GM23338 (cell line): Measurements from ENCODE around the gene MTERF4. TPM values are rescaled to one million over a fixed set of nuclear protein-coding genes. Genes with fewer than 3 reads are reported as not detected.
"Not testable (repeated sequence)": the region's sequence is repeated elsewhere in the genome, so short reads cannot be mapped to it uniquely, and the experiment has no call there.

Experiments used
- ATAC-seq: fragments of 200-7000 bp; cut with Tn5 transposase; 3 replicates; pipeline ENCODE4 v1.9.1; 2020
- DNase-seq: peaks from one replicate; pipeline ENCODE4 v3.0.0-alpha.2; 2015; ENCODE audit warnings: low spot score
- H2AFZ ChIP-seq: fragments of 200-600 bp; sonication (generic); 2 replicates; pipeline ENCODE4 v1.8.0; 2016; ENCODE audit warnings: antibody characterized with exemption, mild to moderate bottlenecking, moderate library complexity
- H3F3A ChIP-seq: fragments of 200-600 bp; sonication (generic); replicated peaks from 2 replicates; pipeline ENCODE4 v1.8.0; 2017; ENCODE audit warnings: antibody characterized with exemption, mixed run types, low read depth
- H3K27ac ChIP-seq: fragments of 200-600 bp; sonication (generic); 2 replicates; pipeline ENCODE4 v1.6.1; 2016; ENCODE audit warnings: low read depth
- H3K27me3 ChIP-seq: fragments of 200-600 bp; sonication (generic); 2 replicates; pipeline ENCODE4 v1.8.0; 2016; ENCODE audit warnings: mild to moderate bottlenecking, mixed run types, moderate library complexity; ENCODE audit not compliant: insufficient read depth
- H3K36me3 ChIP-seq: fragments of 200-600 bp; sonication (generic); 2 replicates; pipeline ENCODE4 v1.8.0; 2016; ENCODE audit warnings: mild to moderate bottlenecking; ENCODE audit not compliant: insufficient read depth
- H3K4me1 ChIP-seq: fragments of 200-600 bp; sonication (generic); 2 replicates; pipeline ENCODE4 v1.8.0; 2016; ENCODE audit warnings: mild to moderate bottlenecking, moderate library complexity; ENCODE audit not compliant: insufficient read depth
- H3K4me2 ChIP-seq: fragments of 200-600 bp; sonication (generic); 2 replicates; pipeline ENCODE4 v1.7.1; 2017; ENCODE audit warnings: mixed run types
- H3K4me3 ChIP-seq: fragments of 200-600 bp; sonication (generic); 2 replicates; pipeline ENCODE4 v1.6.1; 2016; ENCODE audit warnings: mixed run types
- H3K79me2 ChIP-seq: fragments of 200-600 bp; sonication (generic); replicated peaks from 2 replicates; pipeline ENCODE4 v1.8.0; 2017; ENCODE audit warnings: mild to moderate bottlenecking; ENCODE audit not compliant: insufficient read depth
- H3K9me2 ChIP-seq: fragments of 200-600 bp; sonication (generic); 2 replicates; pipeline ENCODE4 v1.8.0; 2017; ENCODE audit not compliant: insufficient read depth
- H4K20me1 ChIP-seq: fragments of 200-600 bp; sonication (generic); replicated peaks from 2 replicates; pipeline ENCODE4 v1.8.0; 2017; ENCODE audit warnings: mild to moderate bottlenecking; ENCODE audit not compliant: insufficient read depth
- H3K27ac Mint-ChIP-seq: 2 replicates; pipeline ENCODE4 v1.8.0; 2020; ENCODE audit warnings: inconsistent platforms, mild to moderate bottlenecking, moderate library complexity, mixed read lengths
- H3K27me3 Mint-ChIP-seq: 3 replicates; pipeline ENCODE4 v1.8.0; 2022; ENCODE audit warnings: low read depth, mild to moderate bottlenecking, moderate library complexity, mixed read lengths, inconsistent platforms; ENCODE audit not compliant: insufficient read depth, poor library complexity
- H3K36me3 Mint-ChIP-seq: 3 replicates; pipeline ENCODE4 v1.8.0; 2021; ENCODE audit warnings: low read depth, mild to moderate bottlenecking, inconsistent platforms, moderate library complexity, mixed read lengths
- H3K4me1 Mint-ChIP-seq: 3 replicates; pipeline ENCODE4 v1.8.0; 2020; ENCODE audit warnings: mild to moderate bottlenecking, inconsistent platforms, mixed read lengths
- H3K4me3 Mint-ChIP-seq: 3 replicates; pipeline ENCODE4 v1.8.0; 2021; ENCODE audit warnings: moderate library complexity, mild to moderate bottlenecking, inconsistent platforms, mixed read lengths
- H3K9me3 Mint-ChIP-seq: 3 replicates; pipeline ENCODE4 v1.8.0; 2020; ENCODE audit warnings: moderate library complexity, mild to moderate bottlenecking, inconsistent platforms, mixed read lengths
- CREB1 ChIP-seq: fragments of 250-450 bp; sonication (Bioruptor Pico); IDR thresholded peaks from 2 replicates; pipeline ENCODE4 v1.5.0; 2020; ENCODE audit warnings: low read depth, mild to moderate bottlenecking, moderate library complexity
- JUNB ChIP-seq: IDR thresholded peaks from one replicate; pipeline ENCODE4 v1.6.1; 2016; ENCODE audit warnings: antibody characterized with exemption; ENCODE audit not compliant: unreplicated experiment
- ZNF331 ChIP-seq: fragments of 250-450 bp; sonication (Bioruptor Pico); IDR thresholded peaks from 2 replicates; pipeline ENCODE4 v1.5.0; 2020; ENCODE audit warnings: low read depth, mild to moderate bottlenecking, moderate library complexity
- polyA plus RNA-seq: library from polyadenylated mRNA; unstranded; fragments of >200 nt; fragmentation: Nextera tagmentation; extraction: Ambion mirVana; gene quantifications from 2 replicates; pipeline ENCODE4 v1.2.1, GENCODE V29; 2016
- total RNA-seq: library from RNA; depleted of rRNA; stranded (reverse); fragments of >200 nt; shearing (Covaris generic); gene quantifications from 2 replicates; pipeline ENCODE4 v1.2.3, GENCODE V29; 2014
- TF ChIP-seq, protein P1 (sequence below): IDR thresholded peaks from one replicate; pipeline ENCODE4 v1.6.1; 2018; ENCODE audit warnings: antibody characterized with exemption; ENCODE audit not compliant: unreplicated experiment

MTERF4 gene
- total and polyA plus RNA-seq, 2 experiments from 2014 or later: 15.3 to 63.6 TPM

DNA sequence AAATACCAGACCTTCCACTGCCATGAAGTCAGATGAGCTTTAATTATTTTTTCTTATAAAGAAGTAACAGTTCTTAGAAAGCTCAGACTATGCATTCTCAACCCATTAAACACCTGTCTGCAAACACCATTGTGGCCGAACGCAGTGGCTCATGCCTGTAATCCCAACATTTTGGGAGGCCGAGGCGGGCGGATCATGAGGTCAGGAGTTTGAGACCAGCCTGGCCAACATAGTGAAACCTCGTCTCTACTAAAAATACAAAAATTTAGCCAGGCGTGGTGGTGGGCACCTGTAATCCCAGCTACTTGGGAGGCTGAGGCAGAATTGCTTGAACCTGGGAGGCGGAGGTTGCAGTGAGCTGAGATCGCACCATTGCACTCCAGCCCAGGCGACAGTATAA lies 2.5 kb upstream of the MTERF4 start:
- H3K4me1 ChIP-seq, H3K27ac ChIP-seq, H3K36me3 ChIP-seq, H3K4me1 Mint-ChIP-seq, H3K9me3 Mint-ChIP-seq, H3K4me3 ChIP-seq, H3K27ac Mint-ChIP-seq, H3K27me3 ChIP-seq, DNase-seq, H3K4me3 Mint-ChIP-seq, H3K9me2 ChIP-seq, H3F3A ChIP-seq, H3K27me3 Mint-ChIP-seq, H2AFZ ChIP-seq, ATAC-seq, H3K4me2 ChIP-seq, H3K36me3 Mint-ChIP-seq: not testable (repeated sequence)
- Histone ChIP-seq H3K79me2 (peaks cover 23% of the 10 kb centered on the region), H4K20me1 (peaks cover 10% of the 10 kb centered on the region; the same call in 1 of the 2 replicates)

DNA sequence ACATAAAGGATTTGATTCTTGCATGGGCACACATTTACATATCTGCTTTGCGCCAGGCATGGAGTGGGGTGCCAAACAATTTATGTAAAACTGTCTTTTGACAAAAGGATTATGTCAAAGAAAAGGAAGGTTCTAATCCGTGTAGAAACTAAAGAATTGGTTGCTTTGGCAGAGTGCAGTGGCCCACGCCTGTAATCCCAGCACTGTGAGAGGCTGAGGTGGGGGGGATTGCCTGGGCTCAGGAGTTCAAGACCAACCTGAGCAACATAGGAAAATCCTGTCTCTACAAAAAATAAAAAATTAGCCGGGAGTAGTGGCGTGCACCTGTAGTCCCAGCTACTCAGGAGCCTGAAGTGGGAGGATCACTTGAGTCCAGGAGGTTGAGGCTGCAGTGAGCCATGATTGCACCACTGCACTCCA lies 1.1 kb upstream of the MTERF4 start:
- Histone ChIP-seq H3K27ac (no peak overlapping the region), H3K4me3 (peak overlapping the region; percentile 94), H3K27me3 (no peaks in the 10 kb centered on the region), H3K79me2 (peaks cover 37% of the 10 kb centered on the region), H3F3A (peaks cover 7% of the 10 kb centered on the region; the same call in 1 of the 2 replicates), H3K9me2 (no peaks in the 10 kb centered on the region), H2AFZ (peak overlapping the region; percentile 99; the same call in 1 of the 2 replicates), H3K4me2 (peak overlapping the region; percentile 79), H3K4me1 (peaks cover 4% of the 10 kb centered on the region; the same call in 1 of the 2 replicates), H3K36me3 (peaks cover under 1% of the 10 kb centered on the region; the same call in 1 of the 2 replicates), H4K20me1 (peaks cover 16% of the 10 kb centered on the region)
- ATAC-seq (peak; percentile 7; the same call in 1 of the 3 replicates), DNase-seq (no peak)
- Mint-ChIP-seq H3K4me3 (peak overlapping the region; percentile 95), H3K27me3 (peaks cover 4% of the 10 kb centered on the region), H3K9me3 (no peaks in the 10 kb centered on the region), H3K4me1 (peaks cover 6% of the 10 kb centered on the region; the same call in 1 of the 3 replicates), H3K36me3 (peaks cover 19% of the 10 kb centered on the region), H3K27ac (0 out of 2 replicates have a peak overlapping the region, but pooled peaks have one; percentile 97)
- TF ChIP-seq ZNF331 (no peak), JUNB (no peak)

DNA sequence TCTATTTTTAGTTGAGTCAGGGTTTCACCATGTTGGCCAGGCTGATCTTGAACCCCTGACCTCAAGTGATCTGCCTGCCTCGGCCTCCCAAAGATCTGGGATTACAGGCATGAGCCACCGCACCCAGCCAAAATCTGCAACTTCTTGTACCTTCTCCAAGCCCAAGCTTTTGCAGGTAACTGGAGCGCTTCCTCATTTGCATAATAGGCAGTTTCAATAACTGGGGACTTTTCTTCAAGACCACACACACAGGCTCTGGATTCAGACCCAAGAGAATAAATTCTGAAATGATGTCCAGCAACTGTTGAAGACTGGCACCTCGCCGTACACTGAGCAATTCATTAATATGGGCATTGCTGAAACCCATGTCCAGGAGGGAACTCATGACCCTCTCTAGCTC lies 2.8 kb downstream of the MTERF4 start:
- H3K79me2 ChIP-seq: peaks cover 55% of the 10 kb centered on the region
- no peak overlapping the region for H3K27ac ChIP-seq
- no peak overlapping the region for H3K4me3 Mint-ChIP-seq

DNA sequence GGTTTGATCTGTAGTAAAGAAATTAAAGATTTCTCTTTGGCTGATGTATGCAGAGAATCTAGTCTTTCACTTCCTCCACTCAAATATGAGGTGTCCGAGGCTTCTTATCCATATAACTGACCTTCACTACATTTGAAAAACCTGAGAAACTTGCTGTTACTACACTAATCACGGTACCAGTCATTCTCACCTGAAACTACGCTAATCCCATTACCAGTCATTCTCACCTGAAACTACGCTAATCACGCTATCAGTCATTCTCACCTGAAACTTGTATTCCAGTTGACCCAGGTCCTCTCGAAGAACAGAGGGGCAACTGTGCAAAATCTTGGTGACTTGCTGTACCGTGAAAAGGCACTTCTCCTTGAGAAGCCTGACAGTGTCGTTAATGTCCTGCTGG lies 5.1 kb downstream of the MTERF4 start:
- Mint-ChIP-seq H3K27ac (no peak overlapping the region), H3K36me3 (peaks cover 44% of the 10 kb centered on the region), H3K9me3 (no peaks in the 10 kb centered on the region), H3K4me1 (peaks cover 13% of the 10 kb centered on the region), H3K4me3 (no peak overlapping the region), H3K27me3 (peaks cover 9% of the 10 kb centered on the region)
- Histone ChIP-seq H3K4me1 (peaks cover 11% of the 10 kb centered on the region; the same call in 1 of the 2 replicates), H3K27ac (no peak overlapping the region), H4K20me1 (peaks cover 35% of the 10 kb centered on the region), H3K4me2 (no peak overlapping the region), H3K36me3 (peaks cover 19% of the 10 kb centered on the region), H3K79me2 (peaks cover 58% of the 10 kb centered on the region), H3F3A (no peaks in the 10 kb centered on the region), H3K27me3 (no peaks in the 10 kb centered on the region), H2AFZ (no peak overlapping the region), H3K4me3 (no peak overlapping the region), H3K9me2 (no peaks in the 10 kb centered on the region)
- DNase-seq: no peak
- no peak for ATAC-seq
- TF ChIP-seq, protein P1, sequence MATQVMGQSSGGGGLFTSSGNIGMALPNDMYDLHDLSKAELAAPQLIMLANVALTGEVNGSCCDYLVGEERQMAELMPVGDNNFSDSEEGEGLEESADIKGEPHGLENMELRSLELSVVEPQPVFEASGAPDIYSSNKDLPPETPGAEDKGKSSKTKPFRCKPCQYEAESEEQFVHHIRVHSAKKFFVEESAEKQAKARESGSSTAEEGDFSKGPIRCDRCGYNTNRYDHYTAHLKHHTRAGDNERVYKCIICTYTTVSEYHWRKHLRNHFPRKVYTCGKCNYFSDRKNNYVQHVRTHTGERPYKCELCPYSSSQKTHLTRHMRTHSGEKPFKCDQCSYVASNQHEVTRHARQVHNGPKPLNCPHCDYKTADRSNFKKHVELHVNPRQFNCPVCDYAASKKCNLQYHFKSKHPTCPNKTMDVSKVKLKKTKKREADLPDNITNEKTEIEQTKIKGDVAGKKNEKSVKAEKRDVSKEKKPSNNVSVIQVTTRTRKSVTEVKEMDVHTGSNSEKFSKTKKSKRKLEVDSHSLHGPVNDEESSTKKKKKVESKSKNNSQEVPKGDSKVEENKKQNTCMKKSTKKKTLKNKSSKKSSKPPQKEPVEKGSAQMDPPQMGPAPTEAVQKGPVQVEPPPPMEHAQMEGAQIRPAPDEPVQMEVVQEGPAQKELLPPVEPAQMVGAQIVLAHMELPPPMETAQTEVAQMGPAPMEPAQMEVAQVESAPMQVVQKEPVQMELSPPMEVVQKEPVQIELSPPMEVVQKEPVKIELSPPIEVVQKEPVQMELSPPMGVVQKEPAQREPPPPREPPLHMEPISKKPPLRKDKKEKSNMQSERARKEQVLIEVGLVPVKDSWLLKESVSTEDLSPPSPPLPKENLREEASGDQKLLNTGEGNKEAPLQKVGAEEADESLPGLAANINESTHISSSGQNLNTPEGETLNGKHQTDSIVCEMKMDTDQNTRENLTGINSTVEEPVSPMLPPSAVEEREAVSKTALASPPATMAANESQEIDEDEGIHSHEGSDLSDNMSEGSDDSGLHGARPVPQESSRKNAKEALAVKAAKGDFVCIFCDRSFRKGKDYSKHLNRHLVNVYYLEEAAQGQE: no peak

More for the DNA sequence above, 2.8 kb downstream of the MTERF4 start:
- Histone ChIP-seq H3K4me2 (no peak overlapping the region), H3K4me1 (peaks cover 8% of the 10 kb centered on the region; the same call in 1 of the 2 replicates), H3K27me3 (no peaks in the 10 kb centered on the region), H3K4me3 (no peak overlapping the region), H3K9me2 (no peaks in the 10 kb centered on the region), H2AFZ (no peak overlapping the region), H3F3A (peaks cover 7% of the 10 kb centered on the region; the same call in 1 of the 2 replicates), H3K36me3 (peaks cover 19% of the 10 kb centered on the region), H4K20me1 (peaks cover 35% of the 10 kb centered on the region)
- no peaks in the 10 kb centered on the region for H3K9me3 Mint-ChIP-seq
- H3K36me3 Mint-ChIP-seq: peaks cover 32% of the 10 kb centered on the region
- TF ChIP-seq CREB1 (CRISPR knock-in tag): no peak
- H3K27ac Mint-ChIP-seq: no peak overlapping the region
- no peak for DNase-seq
- H3K27me3 Mint-ChIP-seq: peaks cover 9% of the 10 kb centered on the region
- no peak for ATAC-seq
- peaks cover 13% of the 10 kb centered on the region for H3K4me1 Mint-ChIP-seq
